Suprapubic skin (tissue), 4 donors: ENCODE measurements around the gene POTEC.
"Not testable (repeated sequence)": the region's sequence is repeated elsewhere in the genome, so short reads cannot be mapped to it uniquely, and the experiment has no call there.

Source experiments
- POLR2A ChIP-seq, 2 donors: fragments of 450-650 bp; IDR thresholded peaks; one replicate each; pipeline ENCODE4 v1.6.1; 2017; ENCODE audit warnings: antibody characterized with exemption in 2 of 2, mild to moderate bottlenecking in 2 of 2, moderate library complexity in 2 of 2
- POLR2AphosphoS5 ChIP-seq, 3 donors: sonication (generic); formaldehyde crosslinking; IDR thresholded peaks; one replicate each; pipeline ENCODE4 v1.6.1; 2017; ENCODE audit warnings: antibody characterized with exemption in 3 of 3
- TF ChIP-seq, protein P1 (sequence below), 2 donors: fragments of 200-600 bp in 1 of 2; fragments of 450-650 bp in 1 of 2; sonication (generic) in 1 of 2; IDR thresholded peaks; one replicate each; pipeline ENCODE4 v1.5.1; 2016 to 2019; ENCODE audit warnings: antibody characterized with exemption in 2 of 2, mild to moderate bottlenecking in 1 of 2, moderate library complexity in 1 of 2

DNA sequence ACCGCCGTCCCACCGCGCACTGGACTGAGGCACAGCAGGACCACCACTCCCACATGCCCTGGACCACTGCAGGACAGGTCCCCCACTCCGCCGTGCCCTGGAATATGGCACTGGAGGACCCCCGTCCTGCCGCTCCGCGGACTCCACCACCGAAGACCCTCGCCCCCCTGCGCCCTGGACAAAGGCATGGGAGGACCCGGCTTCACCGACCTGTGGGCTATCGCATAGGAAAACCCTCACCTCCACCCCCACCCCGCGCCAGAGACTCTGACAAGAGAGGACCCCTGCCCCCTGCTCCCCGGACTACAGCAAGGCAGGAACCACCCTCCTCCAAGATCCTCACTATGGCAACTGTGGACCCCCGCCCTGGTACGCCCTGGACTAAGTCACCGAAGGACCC, 68.6 kb downstream of the POTEC start:
- not testable (repeated sequence) for TF ChIP-seq POLR2AphosphoS5, POLR2A (IDR thresholded peaks at IDR 0.05)
- TF ChIP-seq, protein P1, sequence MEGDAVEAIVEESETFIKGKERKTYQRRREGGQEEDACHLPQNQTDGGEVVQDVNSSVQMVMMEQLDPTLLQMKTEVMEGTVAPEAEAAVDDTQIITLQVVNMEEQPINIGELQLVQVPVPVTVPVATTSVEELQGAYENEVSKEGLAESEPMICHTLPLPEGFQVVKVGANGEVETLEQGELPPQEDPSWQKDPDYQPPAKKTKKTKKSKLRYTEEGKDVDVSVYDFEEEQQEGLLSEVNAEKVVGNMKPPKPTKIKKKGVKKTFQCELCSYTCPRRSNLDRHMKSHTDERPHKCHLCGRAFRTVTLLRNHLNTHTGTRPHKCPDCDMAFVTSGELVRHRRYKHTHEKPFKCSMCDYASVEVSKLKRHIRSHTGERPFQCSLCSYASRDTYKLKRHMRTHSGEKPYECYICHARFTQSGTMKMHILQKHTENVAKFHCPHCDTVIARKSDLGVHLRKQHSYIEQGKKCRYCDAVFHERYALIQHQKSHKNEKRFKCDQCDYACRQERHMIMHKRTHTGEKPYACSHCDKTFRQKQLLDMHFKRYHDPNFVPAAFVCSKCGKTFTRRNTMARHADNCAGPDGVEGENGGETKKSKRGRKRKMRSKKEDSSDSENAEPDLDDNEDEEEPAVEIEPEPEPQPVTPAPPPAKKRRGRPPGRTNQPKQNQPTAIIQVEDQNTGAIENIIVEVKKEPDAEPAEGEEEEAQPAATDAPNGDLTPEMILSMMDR (IDR thresholded peaks at IDR 0.05), result not testable (repeated sequence)
